PC-3 (cell line): ENCODE results near the gene DIAPH1.

Experiments
- CTCF ChIP-seq: fragments of 300-600 bp; sonication (generic); conservative IDR thresholded peaks from 2 replicates; pipeline ENCODE4 v1.5.1; 2017; ENCODE audit warnings: antibody characterized with exemption, low read depth, mild to moderate bottlenecking, low read length
- EZH2 ChIP-seq: fragments of 300-600 bp; sonication (generic); IDR thresholded peaks from one replicate; pipeline ENCODE4 v1.6.1; 2017; ENCODE audit warnings: antibody characterized with exemption, mild to moderate bottlenecking, low read length; ENCODE audit not compliant: unreplicated experiment

- TF ChIP-seq CTCF (no peak), EZH2 (no peak)
Observed at GRCh38 chr5:141611289-141611688, 7.5 kb downstream of the DIAPH1 start.
